ENCODE results near the gene KRTAP19-2.

Gene KRTAP19-2

GRCh38 chr21:30487336-30487735 lies at the start of gene KRTAP19-2:
Gene KRTAP19-2 (minus strand): TSS chr21:30487436. CDS start chr21:30487348, 88 bp downstream.
- DNase-seq = no peak

- DNase-seq = no peak
Measured at GRCh38 chr21:30518876-30519275, 31.6 kb upstream of the KRTAP19-2 start.

GRCh38 chr21:30515681-30516080 lies 28.4 kb upstream of the KRTAP19-2 start:
- no peak for DNase-seq

- peak; percentile 24 for DNase-seq
Measured at GRCh38 chr21:30505621-30506205, 18.5 kb upstream of the KRTAP19-2 start.

GRCh38 chr21:30502041-30502440 lies 14.8 kb upstream of the KRTAP19-2 start, which contains the start of gene KRTAP19-5:
Gene KRTAP19-5 (minus strand): TSS chr21:30502141. CDS start chr21:30502090, 51 bp downstream.
- DNase-seq = no peak

GRCh38 chr21:30497065-30497464 lies 9.8 kb upstream of the KRTAP19-2 start, which contains the start of gene KRTAP19-4:
Gene KRTAP19-4 (minus strand): TSS chr21:30497165. CDS start chr21:30497110, 55 bp downstream.
- no peak for DNase-seq

GRCh38 chr21:30491963-30492428 lies 4.8 kb upstream of the KRTAP19-2 start, which contains the start of gene KRTAP19-3:
Gene KRTAP19-3 (minus strand): TSS chr21:30492013. CDS start chr21:30491957, 56 bp downstream.
- DNase-seq = no peak

GRCh38 chr21:30486180-30486579 lies 1.1 kb downstream of the KRTAP19-2 start:
- no peak for DNase-seq

GRCh38 chr21:30482130-30482529 lies 5.1 kb downstream of the KRTAP19-2 start:
- no peak for DNase-seq

- no peak for DNase-seq
Measured at GRCh38 chr21:30480145-30480544, 7.1 kb downstream of the KRTAP19-2 start, which contains the start of gene KRTAP19-1. Gene KRTAP19-1 (minus strand): TSS chr21:30480367. CDS start chr21:30480317, 50 bp downstream.

GRCh38 chr21:30479259-30479658 lies 8.0 kb downstream of the KRTAP19-2 start:
- no peak for DNase-seq

GRCh38 chr21:30478004-30478403 lies 9.2 kb downstream of the KRTAP19-2 start:
- DNase-seq = no peak

GRCh38 chr21:30468900-30469714 lies 18.1 kb downstream of the KRTAP19-2 start:
- DNase-seq = no peak

- DNase-seq = peak; percentile 1
Measured at GRCh38 chr21:30463713-30464112, 23.5 kb downstream of the KRTAP19-2 start.

- no peak for DNase-seq
Measured at GRCh38 chr21:30448514-30448913, 38.7 kb downstream of the KRTAP19-2 start.

- DNase-seq = no peak
Measured at GRCh38 chr21:30447056-30447455, 40.2 kb downstream of the KRTAP19-2 start.

GRCh38 chr21:30444204-30444603 lies 43.0 kb downstream of the KRTAP19-2 start:
- DNase-seq = no peak

- DNase-seq = no peak
Measured at GRCh38 chr21:30443226-30443625, 44.0 kb downstream of the KRTAP19-2 start.

GRCh38 chr21:30439975-30440374 lies 47.3 kb downstream of the KRTAP19-2 start, which contains the start of gene KRTAP15-1:
Gene KRTAP15-1 (plus strand): TSS chr21:30440275. CDS start chr21:30440328, 53 bp downstream.
- no peak for DNase-seq

Measured in NCI-H1105 treated with DMSO at 0.1 percent for 48 hours (cell line).